Activated naive CD4-positive, alpha-beta T cell (primary cell): Measurements from ENCODE around the gene KNOP1.
"Not testable (repeated sequence)": the region's sequence is repeated elsewhere in the genome, so short reads cannot be mapped to it uniquely, and the experiment has no call there.

ENCODE experiments used
- DNase-seq, 4 experiments: peaks; one replicate each; lab custom pipeline; 2025; lab: John Stamatoyannopoulos, UW

KNOP1 gene

GRCh38 chr16:19683453-19684236 is 34.4 kb downstream of the KNOP1 start:
- no peak for DNase-seq

GRCh38 chr16:19681637-19682036 is 36.4 kb downstream of the KNOP1 start:
- no peak for DNase-seq

- DNase-seq: no peak
Measured at GRCh38 chr16:19680881-19681340, 37.1 kb downstream of the KNOP1 start.

GRCh38 chr16:19679281-19679680 is 38.7 kb downstream of the KNOP1 start:
- DNase-seq: not testable (repeated sequence)

- DNase-seq: no peak
Measured at GRCh38 chr16:19678804-19679203, 39.2 kb downstream of the KNOP1 start.

- no peak for DNase-seq
Measured at GRCh38 chr16:19677402-19677801, 40.6 kb downstream of the KNOP1 start.

- no peak for DNase-seq
Measured at GRCh38 chr16:19674485-19674884, 43.5 kb downstream of the KNOP1 start.

GRCh38 chr16:19672378-19672777 is 45.6 kb downstream of the KNOP1 start:
- DNase-seq: no peak

- DNase-seq: no peak
Measured at GRCh38 chr16:19666477-19666876, 51.5 kb downstream of the KNOP1 start.

- DNase-seq: not testable (repeated sequence)
Measured at GRCh38 chr16:19665313-19665712, 52.7 kb downstream of the KNOP1 start.

GRCh38 chr16:19664166-19664565 is 53.9 kb downstream of the KNOP1 start:
- DNase-seq: no peak

- DNase-seq: no peak
Measured at GRCh38 chr16:19662351-19662750, 55.7 kb downstream of the KNOP1 start.

- DNase-seq: no peak
Measured at GRCh38 chr16:19660432-19660831, 57.6 kb downstream of the KNOP1 start.

- DNase-seq: no peak
Measured at GRCh38 chr16:19659554-19659953, 58.5 kb downstream of the KNOP1 start.

- DNase-seq: no peak
Measured at GRCh38 chr16:19657831-19658230, 60.2 kb downstream of the KNOP1 start.

GRCh38 chr16:19655242-19655777 is 62.7 kb downstream of the KNOP1 start:
- DNase-seq: no peak

GRCh38 chr16:19654147-19654546 is 63.9 kb downstream of the KNOP1 start:
- no peak for DNase-seq
